ENCODE measurements around the gene PIF1.
A peak's percentile ranks its signal among the peaks of the same experiment; 100 is the strongest.

PIF1 gene

GRCh38 chr15:64856429-64857145, 31.1 kb upstream of the PIF1 start:
- peak; percentile 70 for TF ChIP-seq USF1 (IDR thresholded peaks at IDR 0.05)
- no peak for TF ChIP-seq MAX (IDR thresholded peaks at IDR 0.05)
- no peak for TF ChIP-seq TAF1 (IDR thresholded peaks at IDR 0.05; ENCODE audit: low read depth)

GRCh38 chr15:64855205-64855975, 29.9 kb upstream of the PIF1 start:
- TF ChIP-seq USF1 (IDR thresholded peaks at IDR 0.05) (no peak), TAF1 (IDR thresholded peaks at IDR 0.05; ENCODE audit: low read depth) (no peak), EGR1 (IDR thresholded peaks at IDR 0.05) (no peak), TEAD4 (IDR thresholded peaks at IDR 0.05) (no peak)

- TF ChIP-seq CEBPB (IDR thresholded peaks at IDR 0.05) (no peak), TEAD4 (IDR thresholded peaks at IDR 0.05) (no peak), FOXM1 (IDR thresholded peaks at IDR 0.05; ENCODE audit: borderline replicate concordance, low read depth) (no peak), USF1 (IDR thresholded peaks at IDR 0.05) (no peak), REST (IDR thresholded peaks at IDR 0.05; ENCODE audit: low read depth) (no peak), EGR1 (IDR thresholded peaks at IDR 0.05) (no peak), YY1 (IDR thresholded peaks at IDR 0.05; ENCODE audit: low read depth) (no peak), EP300 (IDR thresholded peaks at IDR 0.05; ENCODE audit: borderline replicate concordance) (no peak), CREB1 (IDR thresholded peaks at IDR 0.05; ENCODE audit: low read depth) (no peak), RAD21 (IDR thresholded peaks at IDR 0.05; ENCODE audit: low read depth) (no peak), TCF12 (IDR thresholded peaks at IDR 0.05; ENCODE audit: low read depth) (no peak)
Measured at GRCh38 chr15:64854526-64854925, 29.1 kb upstream of the PIF1 start.

- TF ChIP-seq REST (IDR thresholded peaks at IDR 0.05; ENCODE audit: low read depth) (no peak), ZBTB7A (IDR thresholded peaks at IDR 0.05; ENCODE audit: low read depth) (no peak), USF1 (IDR thresholded peaks at IDR 0.05) (no peak), EGR1 (IDR thresholded peaks at IDR 0.05) (no peak), CEBPB (IDR thresholded peaks at IDR 0.05) (no peak), MAX (IDR thresholded peaks at IDR 0.05) (no peak), NFIC (IDR thresholded peaks at IDR 0.05) (no peak), TCF12 (IDR thresholded peaks at IDR 0.05; ENCODE audit: low read depth) (no peak), YY1 (IDR thresholded peaks at IDR 0.05; ENCODE audit: low read depth) (no peak), CREB1 (IDR thresholded peaks at IDR 0.05; ENCODE audit: low read depth) (no peak), TEAD4 (IDR thresholded peaks at IDR 0.05) (no peak), FOXM1 (IDR thresholded peaks at IDR 0.05; ENCODE audit: borderline replicate concordance, low read depth) (no peak), TAF1 (IDR thresholded peaks at IDR 0.05; ENCODE audit: low read depth) (no peak), EP300 (IDR thresholded peaks at IDR 0.05; ENCODE audit: borderline replicate concordance) (no peak), RAD21 (IDR thresholded peaks at IDR 0.05; ENCODE audit: low read depth) (no peak)
Measured at GRCh38 chr15:64854041-64854440, 28.6 kb upstream of the PIF1 start.

GRCh38 chr15:64851503-64851840, 26.0 kb upstream of the PIF1 start:
- no peak for TF ChIP-seq CEBPB (IDR thresholded peaks at IDR 0.05)
- TF ChIP-seq TCF12 (IDR thresholded peaks at IDR 0.05; ENCODE audit: low read depth), result no peak
- TF ChIP-seq FOXM1 (IDR thresholded peaks at IDR 0.05; ENCODE audit: borderline replicate concordance, low read depth), result no peak
- TF ChIP-seq EP300 (IDR thresholded peaks at IDR 0.05; ENCODE audit: borderline replicate concordance), result no peak
- no peak for TF ChIP-seq EGR1 (IDR thresholded peaks at IDR 0.05)
- no peak for TF ChIP-seq CREB1 (IDR thresholded peaks at IDR 0.05; ENCODE audit: low read depth)
- no peak for TF ChIP-seq REST (IDR thresholded peaks at IDR 0.05; ENCODE audit: low read depth)
- no peak for TF ChIP-seq MAX (IDR thresholded peaks at IDR 0.05)
- no peak for TF ChIP-seq TAF1 (IDR thresholded peaks at IDR 0.05; ENCODE audit: low read depth)
- no peak for TF ChIP-seq USF1 (IDR thresholded peaks at IDR 0.05)
- no peak for TF ChIP-seq ZBTB7A (IDR thresholded peaks at IDR 0.05; ENCODE audit: low read depth)
- no peak for TF ChIP-seq NFIC (IDR thresholded peaks at IDR 0.05)
- no peak for TF ChIP-seq RAD21 (IDR thresholded peaks at IDR 0.05; ENCODE audit: low read depth)

All from Ishikawa (cell line).